Measurements from ENCODE around the gene ASB7.
"Not testable (repeated sequence)": the region's sequence is repeated elsewhere in the genome, so short reads cannot be mapped to it uniquely, and the experiment has no call there.

ASB7 gene

DNA sequence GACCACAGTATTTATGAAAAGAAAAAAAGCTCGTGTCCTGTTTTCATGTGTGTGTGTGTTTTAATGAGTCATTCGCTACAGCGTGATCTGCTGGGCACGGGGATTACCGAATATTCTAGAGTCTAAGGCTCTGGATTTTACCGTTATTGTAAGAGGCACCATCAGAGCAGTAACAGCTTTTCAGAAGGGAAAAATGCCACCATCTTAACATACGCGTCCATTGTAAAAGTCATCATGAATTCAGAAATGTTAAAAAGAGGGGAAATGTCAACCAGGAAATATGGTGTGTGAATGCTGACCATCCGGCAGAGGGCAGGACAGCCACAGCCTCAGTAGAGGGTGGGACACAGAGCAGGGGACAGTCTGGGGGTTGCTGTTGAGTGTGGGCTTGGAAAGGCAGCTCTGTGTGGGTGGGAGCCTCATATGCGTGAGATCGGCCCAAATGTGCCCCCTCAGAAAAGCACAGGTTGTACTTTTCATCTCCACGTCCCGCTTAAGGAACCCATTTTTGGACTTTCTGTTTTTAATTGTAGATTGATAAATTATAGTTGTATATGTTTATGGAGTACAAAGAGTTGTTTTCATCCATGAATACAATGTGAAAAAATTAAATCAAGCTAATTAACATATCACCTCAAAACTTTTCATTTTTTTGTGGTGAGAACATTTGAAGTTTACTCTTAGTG lies 69.6 kb downstream of the ASB7 start:
- TF ChIP-seq CTCF (IDR thresholded peaks at IDR 0.05; ENCODE audit: low read depth, low read length) (peak; percentile 46), MYC (IDR thresholded peaks at IDR 0.05; ENCODE audit: low read depth, low read length) (no peak)
- H3K4me3 ChIP-seq (ENCODE audit: low read depth, low read length) = no peak overlapping the region
- DNase-seq (ENCODE audit: low read depth) = peak; percentile 51

DNA sequence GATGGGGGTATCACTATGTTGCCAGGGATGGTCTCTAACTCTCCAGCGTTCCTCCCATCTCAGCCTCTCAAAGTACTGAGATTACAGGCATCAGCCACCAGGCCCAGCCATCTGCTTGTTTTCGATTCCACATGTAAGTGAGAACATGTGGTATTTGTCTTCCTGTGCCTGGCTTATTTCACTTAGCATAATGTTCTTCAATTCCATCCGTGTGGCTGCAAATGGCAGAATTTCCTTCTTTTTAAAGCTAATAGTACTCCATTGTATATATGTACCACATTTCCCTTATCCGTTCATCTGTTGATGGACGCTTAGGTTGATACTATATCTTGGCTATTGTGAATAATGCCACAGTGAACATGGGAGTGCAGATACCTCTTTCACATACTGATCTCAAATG lies 70.6 kb downstream of the ASB7 start:
- H3K4me3 ChIP-seq (ENCODE audit: low read depth, low read length) = no peak overlapping the region
- no peak for TF ChIP-seq POLR2A (IDR thresholded peaks at IDR 0.05; ENCODE audit: extremely low read depth, insufficient read length)
- TF ChIP-seq MYC (IDR thresholded peaks at IDR 0.05; ENCODE audit: low read depth, low read length) = no peak
- TF ChIP-seq CTCF (IDR thresholded peaks at IDR 0.05; ENCODE audit: low read depth, low read length) = no peak
- TF ChIP-seq MAX (IDR thresholded peaks at IDR 0.05; ENCODE audit: low read depth, low read length) = no peak
- DNase-seq (ENCODE audit: low read depth) = no peak

- H3K4me3 ChIP-seq (ENCODE audit: low read depth, low read length); DNase-seq (ENCODE audit: low read depth): not testable (repeated sequence)
Measured at GRCh38 chr15:100679151-100679550, 76.8 kb downstream of the ASB7 start.

DNA sequence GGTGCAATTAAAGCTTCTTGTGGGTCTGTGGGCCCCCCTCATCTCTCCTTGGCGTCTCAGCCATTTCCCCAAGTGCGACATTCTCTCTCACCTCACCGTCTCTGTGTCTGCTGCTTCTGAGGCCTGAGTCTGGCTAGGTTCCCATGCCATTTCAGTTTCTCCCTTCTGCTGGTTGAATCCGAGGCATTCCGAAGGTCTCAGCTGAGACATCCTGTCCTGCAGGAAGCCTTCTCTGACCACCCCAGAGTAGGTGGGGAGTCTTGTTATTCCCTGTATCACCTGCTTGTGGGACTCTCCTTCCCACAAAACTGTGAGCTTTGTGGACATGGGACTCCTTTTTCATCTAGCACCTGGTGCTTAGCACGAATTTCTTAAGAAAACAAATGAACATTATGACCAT lies 78.3 kb downstream of the ASB7 start:
- DNase-seq (ENCODE audit: low read depth) = no peak
- H3K4me3 ChIP-seq (ENCODE audit: low read depth, low read length) = no peak overlapping the region
- TF ChIP-seq MAX (IDR thresholded peaks at IDR 0.05; ENCODE audit: low read depth, low read length) (no peak), POLR2A (IDR thresholded peaks at IDR 0.05; ENCODE audit: extremely low read depth, insufficient read length) (no peak), MYC (IDR thresholded peaks at IDR 0.05; ENCODE audit: low read depth, low read length) (no peak), CTCF (IDR thresholded peaks at IDR 0.05; ENCODE audit: low read depth, low read length) (no peak)

DNA sequence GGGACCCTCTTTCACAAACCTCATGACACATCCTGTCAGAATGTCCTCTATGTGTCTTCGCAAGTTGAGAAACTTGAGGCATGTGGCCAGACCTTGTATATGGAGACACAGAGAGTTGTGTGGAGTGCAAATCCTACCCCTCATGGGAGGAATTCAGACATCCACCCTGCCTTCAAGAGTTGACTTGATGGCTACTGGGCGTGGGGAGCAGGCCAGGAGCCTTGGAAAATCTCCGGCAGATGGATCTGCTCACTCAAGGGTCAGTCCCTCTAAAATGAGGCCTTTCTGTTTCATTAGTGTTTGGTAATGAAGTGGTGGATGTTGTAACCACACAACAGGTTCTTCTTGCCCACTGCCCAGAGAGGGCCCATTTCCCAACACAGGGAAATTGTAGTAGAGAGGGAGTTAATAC lies 79.0 kb downstream of the ASB7 start:
- H3K4me3 ChIP-seq (ENCODE audit: low read depth, low read length) = no peak overlapping the region
- DNase-seq (ENCODE audit: low read depth) = peak; percentile 22
- TF ChIP-seq MYC (IDR thresholded peaks at IDR 0.05; ENCODE audit: low read depth, low read length) (no peak), POLR2A (IDR thresholded peaks at IDR 0.05; ENCODE audit: extremely low read depth, insufficient read length) (no peak), CTCF (IDR thresholded peaks at IDR 0.05; ENCODE audit: low read depth, low read length) (no peak), MAX (IDR thresholded peaks at IDR 0.05; ENCODE audit: low read depth, low read length) (no peak)

DNA sequence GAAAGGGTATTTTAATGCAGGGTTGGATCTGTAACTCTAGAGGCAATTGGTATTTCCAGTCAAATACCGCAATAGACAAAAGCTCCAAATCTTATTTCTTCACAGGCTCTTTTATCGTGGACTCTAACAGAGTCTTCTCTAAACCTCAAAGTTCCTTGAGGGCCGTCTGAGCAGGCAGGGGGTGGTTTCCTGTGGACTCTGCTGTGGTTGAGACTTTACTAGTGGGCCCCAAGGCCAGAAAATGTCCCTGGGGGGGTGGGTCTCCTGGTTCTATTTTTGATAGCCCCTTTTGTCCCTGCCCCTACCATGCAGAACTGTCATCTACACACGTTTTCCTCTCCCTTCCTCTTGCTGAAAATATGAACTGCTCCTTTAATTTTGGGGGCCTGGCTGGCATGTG lies 80.1 kb downstream of the ASB7 start:
- TF ChIP-seq MYC (IDR thresholded peaks at IDR 0.05; ENCODE audit: low read depth, low read length) (no peak), MAX (IDR thresholded peaks at IDR 0.05; ENCODE audit: low read depth, low read length) (no peak), POLR2A (IDR thresholded peaks at IDR 0.05; ENCODE audit: extremely low read depth, insufficient read length) (no peak), CTCF (IDR thresholded peaks at IDR 0.05; ENCODE audit: low read depth, low read length) (no peak)
- DNase-seq (ENCODE audit: low read depth) = peak; percentile 78
- H3K4me3 ChIP-seq (ENCODE audit: low read depth, low read length) = no peak overlapping the region

All from NB4 (cell line).